Hepatocyte (in vitro differentiated cells): ENCODE data around the gene SEMA4A.
"Not testable (repeated sequence)": the region's sequence is repeated elsewhere in the genome, so short reads cannot be mapped to it uniquely, and the experiment has no call there.

Experiments
- EZH2 ChIP-seq: fragments of 200-600 bp; sonication (generic); IDR thresholded peaks from 2 replicates; pipeline ENCODE4 v1.6.1; 2016; ENCODE audit warnings: antibody characterized with exemption, mild to moderate bottlenecking, borderline replicate concordance
- EZH2phosphoT487 ChIP-seq: fragments of 200-600 bp; sonication (generic); IDR thresholded peaks from one replicate; pipeline ENCODE4 v1.6.1; 2018; ENCODE audit warnings: antibody characterized with exemption, mild to moderate bottlenecking, low read depth, moderate library complexity; ENCODE audit not compliant: unreplicated experiment, severe bottlenecking
- TF ChIP-seq, protein P1 (sequence below): fragments of 200-600 bp; sonication (generic); IDR thresholded peaks from 2 replicates; pipeline ENCODE4 v1.5.1; 2016; ENCODE audit warnings: antibody characterized with exemption, mild to moderate bottlenecking; ENCODE audit not compliant: poor library complexity

- TF ChIP-seq, protein P1, sequence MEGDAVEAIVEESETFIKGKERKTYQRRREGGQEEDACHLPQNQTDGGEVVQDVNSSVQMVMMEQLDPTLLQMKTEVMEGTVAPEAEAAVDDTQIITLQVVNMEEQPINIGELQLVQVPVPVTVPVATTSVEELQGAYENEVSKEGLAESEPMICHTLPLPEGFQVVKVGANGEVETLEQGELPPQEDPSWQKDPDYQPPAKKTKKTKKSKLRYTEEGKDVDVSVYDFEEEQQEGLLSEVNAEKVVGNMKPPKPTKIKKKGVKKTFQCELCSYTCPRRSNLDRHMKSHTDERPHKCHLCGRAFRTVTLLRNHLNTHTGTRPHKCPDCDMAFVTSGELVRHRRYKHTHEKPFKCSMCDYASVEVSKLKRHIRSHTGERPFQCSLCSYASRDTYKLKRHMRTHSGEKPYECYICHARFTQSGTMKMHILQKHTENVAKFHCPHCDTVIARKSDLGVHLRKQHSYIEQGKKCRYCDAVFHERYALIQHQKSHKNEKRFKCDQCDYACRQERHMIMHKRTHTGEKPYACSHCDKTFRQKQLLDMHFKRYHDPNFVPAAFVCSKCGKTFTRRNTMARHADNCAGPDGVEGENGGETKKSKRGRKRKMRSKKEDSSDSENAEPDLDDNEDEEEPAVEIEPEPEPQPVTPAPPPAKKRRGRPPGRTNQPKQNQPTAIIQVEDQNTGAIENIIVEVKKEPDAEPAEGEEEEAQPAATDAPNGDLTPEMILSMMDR, result not testable (repeated sequence)
- not testable (repeated sequence) for TF ChIP-seq EZH2phosphoT487, EZH2
Observed at GRCh38 chr1:156216361-156217086, 63.1 kb downstream of the SEMA4A start.
